ENCODE data around the gene CMIP. TPM values are rescaled to one million over a fixed set of nuclear protein-coding genes. Genes with fewer than 3 reads are reported as not detected.
"Not testable (repeated sequence)": the region's sequence is repeated elsewhere in the genome, so short reads cannot be mapped to it uniquely, and the experiment has no call there.

CMIP gene
- polyA plus RNA-seq, 3 donors, result 37.2 to 42.7 (median 38.1) TPM

GRCh38 chr16:81575307-81575706 lies 130.7 kb downstream of the CMIP start:
- no peak for DNase-seq (ENCODE audit: low read depth in 3 of 3, low spot score in 2 of 3)

DNA sequence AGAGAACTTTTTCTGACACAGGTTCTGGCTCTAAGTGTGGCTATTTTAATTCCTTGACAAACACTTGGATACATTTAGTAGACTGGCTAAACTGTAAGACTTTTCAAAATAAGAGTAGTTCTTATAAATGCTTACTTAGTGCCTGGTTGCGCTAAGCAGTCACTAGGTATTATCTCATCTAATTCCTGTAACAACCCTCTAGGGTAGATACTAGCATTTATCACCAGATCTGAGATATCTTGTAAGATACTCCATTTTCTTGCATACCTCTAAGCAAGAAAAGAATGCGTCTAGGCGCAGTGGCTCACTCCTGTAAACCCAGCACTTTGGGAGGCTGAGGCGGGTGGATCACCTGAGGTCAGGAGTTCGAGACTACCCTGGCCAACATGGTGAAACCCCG lies 131.2 kb downstream of the CMIP start:
- DNase-seq (ENCODE audit: low read depth in 3 of 3, low spot score in 2 of 3), result no peak

DNA sequence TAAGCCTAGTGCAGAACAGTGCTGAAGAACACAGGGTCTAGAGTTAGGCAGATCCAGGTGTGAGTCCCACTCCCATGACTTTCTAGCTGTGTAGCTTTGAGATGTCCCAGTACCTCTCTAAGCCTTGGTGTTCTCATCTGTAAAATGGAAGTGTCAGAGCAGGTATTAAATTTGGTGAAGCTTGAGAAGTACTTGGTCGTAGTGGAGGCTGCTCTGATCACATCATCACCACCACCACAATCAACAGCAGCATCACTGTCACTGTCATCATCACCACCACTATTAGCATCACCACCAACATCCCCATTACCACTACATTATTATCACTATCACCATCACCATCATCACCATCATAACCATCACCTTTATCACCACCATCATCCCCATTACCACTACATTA lies 132.1 kb downstream of the CMIP start:
- no peak for DNase-seq (ENCODE audit: low read depth in 3 of 3, low spot score in 2 of 3)

DNA sequence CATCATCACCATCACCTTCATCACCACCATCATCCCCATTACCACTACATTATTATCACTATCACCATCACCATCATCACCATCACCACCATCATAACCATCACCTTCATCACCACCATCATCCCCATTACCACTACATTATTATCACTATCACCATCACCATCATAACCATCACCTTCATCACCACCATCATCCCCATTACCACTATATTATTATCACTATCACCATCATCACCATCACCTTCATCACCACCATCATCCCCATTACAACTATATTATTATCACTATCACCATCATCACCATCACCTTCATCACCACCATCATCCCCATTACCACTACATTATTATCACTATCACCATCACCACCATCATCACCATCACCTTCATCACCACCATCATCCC lies 132.7 kb downstream of the CMIP start:
- DNase-seq (ENCODE audit: low read depth in 3 of 3, low spot score in 2 of 3), result not testable (repeated sequence)

DNA sequence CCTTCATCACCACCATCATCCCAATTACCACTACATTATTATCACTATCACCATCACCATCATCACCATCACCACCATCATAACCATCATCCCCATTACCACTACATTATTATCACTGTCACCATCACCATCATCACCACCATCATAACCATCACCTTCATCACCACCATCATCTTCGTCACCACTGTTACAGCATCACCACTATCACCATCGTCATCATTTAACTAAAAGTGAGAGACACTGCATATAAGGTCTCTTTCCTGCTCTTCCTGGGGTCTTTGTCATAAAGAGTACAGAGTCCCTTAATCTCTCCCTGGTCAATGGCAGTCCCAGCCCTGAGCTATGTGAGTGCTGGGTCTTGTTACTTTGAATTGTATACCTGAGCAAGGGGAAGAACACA lies 133.5 kb downstream of the CMIP start:
- no peak for DNase-seq (ENCODE audit: low read depth in 3 of 3, low spot score in 2 of 3)

DNA sequence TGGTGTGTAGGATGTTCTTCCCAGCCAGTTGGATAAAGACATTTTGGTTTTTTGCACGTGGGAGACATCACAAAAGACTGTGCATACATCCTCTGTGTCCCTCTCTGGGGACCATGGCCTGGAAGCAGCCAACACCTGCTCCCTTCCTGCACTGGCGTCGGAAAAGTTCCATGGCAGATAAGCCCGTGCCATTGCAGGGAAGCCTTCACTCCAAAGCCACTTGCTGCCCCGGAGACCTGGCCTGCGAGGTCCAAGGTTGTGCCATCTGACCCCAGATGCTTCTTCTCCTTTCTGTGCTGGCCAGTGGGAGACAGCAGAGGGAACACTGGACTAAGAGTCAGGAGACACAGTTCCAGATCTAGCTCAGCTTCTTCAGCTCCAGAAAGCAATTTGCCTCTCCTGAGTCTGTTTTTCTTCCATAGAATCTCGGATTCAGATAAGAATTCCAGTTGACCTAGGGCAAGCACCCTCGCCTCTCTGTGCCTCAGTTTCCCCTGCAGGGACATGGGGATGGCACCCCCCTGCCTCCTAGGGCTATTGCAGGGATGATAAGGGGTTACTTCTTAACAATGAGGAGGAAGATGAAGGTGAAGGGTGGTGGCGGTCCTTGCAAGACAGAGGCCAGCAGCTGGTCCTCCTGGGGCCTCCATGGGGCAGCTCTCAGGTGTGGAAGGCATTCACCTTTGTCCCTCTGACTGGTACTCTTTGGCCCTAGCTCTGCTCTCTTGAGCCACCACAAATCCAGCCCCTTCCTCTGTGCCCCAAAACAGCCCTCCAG lies 134.2 kb downstream of the CMIP start:
- DNase-seq (ENCODE audit: low read depth in 3 of 3, low spot score in 2 of 3), result no peak

GRCh38 chr16:81581107-81581506 lies 136.5 kb downstream of the CMIP start:
- DNase-seq (ENCODE audit: low read depth in 3 of 3, low spot score in 2 of 3), result no peak

DNA sequence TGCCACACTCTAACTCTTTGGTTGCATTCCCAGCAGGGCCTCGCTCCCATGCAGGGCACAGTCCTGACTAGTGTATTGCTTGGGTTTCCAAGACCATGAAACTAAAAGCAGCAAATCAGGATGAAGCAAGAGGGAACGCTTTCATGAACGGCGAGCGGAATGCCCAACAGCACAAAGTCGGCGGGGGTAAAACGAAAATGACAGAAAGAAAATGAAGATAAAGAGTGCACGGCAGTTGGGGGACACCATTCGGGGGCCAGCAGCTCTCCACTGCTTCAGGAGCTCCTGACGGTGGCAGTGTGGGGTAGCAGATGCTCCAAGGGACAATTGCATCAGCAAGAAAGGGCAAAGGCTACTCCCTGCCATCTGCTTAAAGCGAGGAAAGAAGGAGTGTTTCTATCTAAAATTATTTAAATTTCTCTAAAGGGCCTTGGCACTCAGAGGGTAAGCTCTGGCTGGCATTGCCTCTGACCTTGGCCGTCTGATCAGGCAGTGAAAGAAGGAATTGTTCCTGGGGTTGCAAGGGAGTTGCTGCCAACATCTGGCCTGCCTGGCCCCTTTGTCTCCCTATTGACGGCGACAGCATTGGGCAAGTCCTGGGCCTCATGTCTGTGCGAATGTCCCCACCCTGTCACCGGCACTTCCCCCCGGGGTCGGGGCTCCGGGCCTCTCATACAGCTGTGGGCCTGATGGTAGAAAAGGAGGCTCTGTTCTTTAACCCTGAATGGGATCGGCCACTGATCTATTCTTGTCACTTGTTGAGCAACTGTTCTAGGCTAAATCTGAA lies 138.2 kb downstream of the CMIP start:
- no peak for DNase-seq (ENCODE audit: low read depth in 3 of 3, low spot score in 2 of 3)

DNA sequence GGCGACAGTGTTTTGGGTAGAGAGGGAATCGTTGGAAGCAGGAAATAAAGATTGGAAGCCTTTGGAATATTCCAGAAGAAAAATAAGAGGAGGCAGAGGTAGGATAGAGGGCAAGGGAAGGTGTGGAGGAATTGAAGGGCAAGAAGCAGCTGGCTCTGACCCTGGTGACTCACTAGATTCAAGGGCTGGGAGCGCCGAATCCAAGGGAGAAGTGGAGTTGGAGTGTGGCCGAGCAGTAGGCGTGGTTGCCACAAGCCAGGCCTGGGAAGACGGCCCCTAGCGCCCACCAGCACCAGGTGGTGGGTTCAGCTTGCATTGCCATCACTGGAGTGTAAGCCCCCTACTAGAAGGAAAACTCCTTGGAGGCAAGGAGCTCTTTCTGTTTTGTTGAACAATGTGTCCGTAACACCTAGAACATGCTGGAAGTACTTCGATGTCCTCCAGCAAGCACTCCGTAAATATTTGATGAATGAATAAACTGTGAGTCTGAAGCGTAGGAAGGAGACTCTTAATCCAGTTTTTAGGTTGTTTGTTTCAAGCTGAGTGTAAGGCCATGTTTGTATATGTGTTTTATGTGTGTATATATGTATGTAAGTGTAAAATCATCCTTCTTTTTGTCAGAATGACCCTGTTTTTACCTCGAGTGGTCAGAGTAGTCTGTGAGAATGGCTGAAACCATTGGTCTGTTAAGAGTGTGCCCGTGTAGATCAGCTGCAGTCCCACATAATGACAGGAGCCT lies 139.5 kb downstream of the CMIP start:
- no peak for DNase-seq (ENCODE audit: low read depth in 3 of 3, low spot score in 2 of 3)

GRCh38 chr16:81585785-81586184 lies 141.2 kb downstream of the CMIP start:
- no peak for DNase-seq (ENCODE audit: low read depth in 3 of 3, low spot score in 2 of 3)

GRCh38 chr16:81586417-81586816 lies 141.8 kb downstream of the CMIP start:
- no peak for DNase-seq (ENCODE audit: low read depth in 3 of 3, low spot score in 2 of 3)

GRCh38 chr16:81586977-81587625 lies 142.5 kb downstream of the CMIP start:
- DNase-seq (ENCODE audit: low read depth in 3 of 3, low spot score in 2 of 3), result no peak

DNA sequence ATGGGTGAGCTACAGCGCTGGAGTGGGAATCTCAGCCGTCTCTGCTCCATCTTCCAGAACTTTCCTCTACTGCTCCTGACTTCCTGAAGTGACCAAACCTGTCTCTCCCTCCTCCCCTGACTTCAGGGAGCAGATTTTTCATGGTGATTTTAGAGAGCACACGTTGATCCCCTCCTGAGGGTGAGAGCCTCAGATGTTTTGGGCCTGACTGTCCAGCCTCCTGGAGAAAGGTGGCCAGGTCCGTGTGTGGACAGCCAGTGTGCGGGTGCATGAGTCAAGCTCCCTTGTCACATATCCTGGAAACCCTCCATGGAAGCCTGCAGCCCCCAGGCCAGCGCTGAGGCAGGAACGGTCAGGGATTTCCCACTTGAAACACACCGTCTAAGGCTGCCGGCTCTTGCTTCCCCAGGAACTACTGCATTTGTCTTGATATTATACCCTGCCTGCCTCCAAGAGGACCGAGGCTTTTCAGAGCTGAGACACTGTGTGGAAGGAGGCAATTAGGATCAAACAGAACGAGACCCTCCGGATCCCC lies 143.1 kb downstream of the CMIP start:
- no peak for DNase-seq (ENCODE audit: low read depth in 3 of 3, low spot score in 2 of 3)

GRCh38 chr16:81588326-81589081 lies 143.9 kb downstream of the CMIP start:
- DNase-seq (ENCODE audit: low read depth in 3 of 3, low spot score in 2 of 3), result no peak

- no peak for DNase-seq (ENCODE audit: low read depth in 3 of 3, low spot score in 2 of 3)
These were observed 145.5 kb downstream of the CMIP start for GRCh38 chr16:81589975-81590650.

GRCh38 chr16:81590714-81591544 lies 146.3 kb downstream of the CMIP start:
- no peak for DNase-seq (ENCODE audit: low read depth in 3 of 3, low spot score in 2 of 3)

- DNase-seq (ENCODE audit: low read depth in 3 of 3, low spot score in 2 of 3), result no peak
These were observed 146.9 kb downstream of the CMIP start for GRCh38 chr16:81591545-81591870.

DNA sequence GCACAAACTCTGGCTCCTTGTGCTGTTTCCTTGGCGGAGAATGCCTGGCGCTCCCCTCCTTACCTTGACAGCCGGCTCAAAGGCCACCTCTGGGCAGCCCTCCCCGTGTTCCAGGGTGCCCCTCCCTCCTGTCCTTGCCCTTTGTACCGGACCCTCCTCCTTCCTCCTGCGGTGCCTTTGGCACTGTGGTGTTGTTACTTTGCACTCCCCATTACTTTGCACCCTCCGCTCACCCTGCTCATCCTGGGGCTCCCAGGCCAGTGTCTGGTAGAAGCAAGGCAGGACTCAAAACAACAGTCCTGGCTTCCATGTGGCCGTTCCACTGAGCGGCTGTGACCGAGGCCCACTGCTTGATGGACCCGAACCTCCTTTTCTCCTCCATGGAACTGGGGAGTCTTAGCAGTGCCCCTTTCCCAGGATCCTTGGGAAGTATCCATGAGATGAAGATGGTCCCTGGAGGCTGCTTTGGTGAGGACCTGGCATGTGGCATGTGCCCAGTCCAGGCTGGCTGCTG lies 147.8 kb downstream of the CMIP start:
- no peak for DNase-seq (ENCODE audit: low read depth in 3 of 3, low spot score in 2 of 3)

All from right renal cortex interstitium (tissue), 3 donors.